T47D (cell line): ENCODE data around the gene MCEMP1.
A peak's percentile ranks its signal among the peaks of the same experiment; 100 is the strongest.

Experiments used
- DNase-seq, 2 experiments: peaks; one replicate each; pipeline versions ENCODE4 v3.0.0 to v3.0.0-alpha.2; 2011 to 2012; ENCODE audit warnings: low read depth in 1 of 2, low spot score in 1 of 2
- JUND ChIP-seq: IDR thresholded peaks from 2 replicates; pipeline ENCODE4 v1.6.1; 2012; ENCODE audit warnings: low read depth
- in situ Hi-C: cut with HindIII; loops from 2 replicates; pipeline ENCODE4 v1.10.0; 2016; ENCODE audit warnings: low sequenced_read_pairs, low pct_unique_long_range_greater_than_20kb

The MCEMP1 gene

DNA sequence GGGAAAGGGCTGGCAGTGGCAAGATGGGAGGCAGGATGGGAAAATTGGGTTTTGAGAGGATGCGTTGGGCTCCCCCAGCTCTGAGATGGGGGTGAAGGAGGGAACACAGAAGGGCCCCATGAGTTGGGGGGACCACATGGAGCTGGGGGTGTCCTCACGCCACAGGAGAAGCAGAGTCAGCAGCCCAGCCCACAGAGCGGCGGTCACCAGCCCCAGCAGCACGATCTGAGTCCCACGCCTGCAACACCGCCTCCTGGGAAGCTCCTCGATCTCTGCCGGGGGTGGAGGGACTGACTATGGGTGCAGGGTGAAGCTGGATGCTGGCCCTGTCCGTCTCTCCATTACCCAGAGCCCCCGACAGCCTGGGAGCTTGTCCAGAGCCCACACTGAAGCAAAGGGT is 21.7 kb downstream of the MCEMP1 start:
- TF ChIP-seq JUND, result no peak
- in situ Hi-C loops, result no loop called here
- DNase-seq, result no peak

DNA sequence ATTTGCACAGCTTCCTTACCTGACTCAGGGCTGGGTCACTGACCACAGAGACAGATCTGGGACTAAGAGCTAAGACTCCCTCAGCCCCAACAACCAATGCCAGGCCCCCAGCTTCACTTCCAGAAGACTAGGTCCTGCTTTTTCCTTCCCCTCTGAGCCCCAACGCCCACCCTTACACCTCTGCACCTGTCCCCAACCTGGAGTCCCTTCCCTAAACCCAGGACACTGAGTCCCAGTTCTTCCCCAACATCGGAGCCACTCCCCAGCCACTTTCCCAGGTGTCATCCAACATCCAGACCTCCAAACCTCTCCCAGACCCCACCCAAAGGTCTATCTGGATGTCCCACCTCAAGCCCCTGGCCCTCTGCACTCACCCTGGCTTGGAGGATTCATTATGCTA is 22.1 kb downstream of the MCEMP1 start:
- TF ChIP-seq JUND, result no peak
- no peak for DNase-seq
- in situ Hi-C loops, result no loop called here

DNA sequence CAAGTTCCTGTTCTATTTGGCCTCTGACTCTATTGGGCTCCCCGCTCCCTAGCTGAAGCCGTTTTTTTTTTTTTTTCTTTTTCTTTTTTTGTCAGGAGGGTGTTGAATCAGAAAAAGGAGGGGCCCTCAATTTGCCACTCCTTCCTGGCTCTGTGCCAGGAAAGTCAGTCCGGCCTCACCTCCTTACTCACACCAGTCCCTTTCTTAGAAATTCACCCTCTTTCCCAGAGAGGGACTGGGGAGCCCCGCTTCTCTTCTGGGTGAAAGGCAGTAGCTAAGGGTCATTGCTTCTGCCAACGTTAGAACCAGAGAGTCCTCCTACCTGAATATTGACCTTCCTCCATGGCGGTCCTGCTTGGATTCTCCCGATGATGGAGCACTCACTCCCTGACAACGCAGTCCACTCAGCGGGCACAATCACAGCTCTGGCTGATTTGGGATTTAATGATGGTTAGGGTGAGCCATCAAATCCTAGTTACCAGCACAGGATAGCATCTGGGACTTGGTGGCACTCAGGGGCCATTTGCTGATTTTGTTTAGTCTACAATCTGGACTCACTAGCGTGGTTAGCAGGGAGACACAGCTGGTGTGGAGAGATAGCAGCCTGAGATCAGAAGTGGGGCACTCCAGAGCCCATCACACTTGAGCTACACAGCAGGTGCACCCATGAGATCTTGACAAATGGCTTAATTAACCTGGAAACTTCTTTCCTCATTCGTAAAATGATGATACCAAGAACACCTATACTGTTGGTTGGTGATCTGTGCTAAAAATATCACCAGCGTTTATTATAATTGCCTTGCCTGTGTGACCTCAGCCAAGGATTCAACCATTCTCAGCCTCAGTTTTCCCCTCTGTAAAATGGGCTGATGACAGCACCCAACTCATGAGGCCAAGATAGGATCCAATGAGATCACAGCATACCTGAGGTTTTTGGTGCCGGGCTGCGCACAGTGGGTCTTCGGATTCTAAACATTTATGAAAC is 22.8 kb downstream of the MCEMP1 start:
- DNase-seq, result no peak
- in situ Hi-C loops, result no loop called here
- TF ChIP-seq JUND, result no peak

DNA sequence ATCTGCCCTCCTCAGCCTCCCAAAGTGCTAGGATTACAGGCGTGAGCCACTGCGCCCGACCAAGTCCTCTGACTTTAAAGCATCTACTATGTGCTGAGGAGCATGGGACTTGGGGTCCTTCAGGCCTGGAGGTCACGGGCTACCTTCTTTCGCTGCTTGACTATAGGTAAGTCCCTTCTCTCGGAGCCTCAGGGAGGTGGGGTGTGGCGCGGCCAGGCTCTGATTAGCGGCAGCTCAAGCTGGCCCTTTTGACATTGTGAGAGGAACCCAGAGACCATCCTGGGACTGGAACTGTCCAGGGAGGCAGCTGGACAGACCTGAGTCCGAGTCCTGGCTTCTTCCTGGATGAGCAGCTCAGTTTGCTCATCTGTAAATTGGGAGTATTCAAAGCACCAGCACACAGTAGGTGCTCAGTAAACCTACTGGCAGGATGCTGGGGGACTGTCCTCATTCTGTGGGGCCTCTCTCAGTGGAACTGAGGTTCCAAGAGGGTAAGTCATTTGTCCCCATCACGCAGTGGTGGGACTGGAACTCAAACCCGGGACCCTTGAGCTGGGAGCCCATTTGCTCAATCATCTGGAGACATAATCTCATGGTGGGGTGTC is 24.3 kb downstream of the MCEMP1 start:
- TF ChIP-seq JUND, result no peak
- no peak for DNase-seq
- in situ Hi-C loops, result no loop called here

DNA sequence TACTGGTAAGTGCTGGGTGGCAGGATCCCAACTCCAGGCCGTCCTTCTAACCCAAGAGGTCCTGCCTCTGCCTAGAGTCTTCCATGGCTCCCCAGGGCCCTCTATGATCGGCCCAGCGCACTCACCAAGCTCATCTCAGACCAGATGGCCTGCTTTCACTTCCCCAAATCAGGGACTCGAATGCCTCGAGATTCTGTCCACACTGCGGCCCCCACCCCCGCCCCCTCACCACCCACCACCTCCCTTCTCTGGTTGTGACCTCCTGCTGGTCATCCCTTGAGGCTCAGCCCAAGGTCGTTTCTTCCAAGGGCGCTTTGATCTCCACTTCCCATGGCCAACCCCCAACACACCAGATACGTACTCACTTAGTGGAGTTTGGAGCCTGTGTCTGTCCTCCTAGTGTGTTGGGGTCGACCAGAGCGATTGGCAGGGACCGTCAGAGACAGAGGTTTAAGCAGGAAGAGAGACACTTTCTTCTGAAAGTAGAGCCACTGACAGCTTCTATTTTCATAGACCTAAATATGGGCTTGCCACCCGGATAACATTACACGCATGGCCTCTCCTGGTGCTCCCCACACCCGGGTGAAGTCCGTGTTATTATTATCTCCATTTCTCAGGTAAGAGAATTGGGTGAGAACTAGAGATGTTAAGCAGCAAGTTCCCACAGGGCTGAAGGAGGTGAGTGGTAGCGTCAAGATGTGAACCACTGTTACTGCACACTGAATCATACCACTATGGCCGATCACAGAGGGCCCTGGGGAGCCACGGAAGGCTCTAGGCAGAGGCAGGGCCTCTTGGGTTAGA is 25.0 kb downstream of the MCEMP1 start, which contains the start of gene FCER2:
TSS of gene FCER2 (minus strand) at position 478 of the 804 bp plus-strand sequence. CDS start 2,371 bp downstream, outside the sequence.
- in situ Hi-C loops, result no loop called here
- no peak for DNase-seq
- no peak for TF ChIP-seq JUND

DNA sequence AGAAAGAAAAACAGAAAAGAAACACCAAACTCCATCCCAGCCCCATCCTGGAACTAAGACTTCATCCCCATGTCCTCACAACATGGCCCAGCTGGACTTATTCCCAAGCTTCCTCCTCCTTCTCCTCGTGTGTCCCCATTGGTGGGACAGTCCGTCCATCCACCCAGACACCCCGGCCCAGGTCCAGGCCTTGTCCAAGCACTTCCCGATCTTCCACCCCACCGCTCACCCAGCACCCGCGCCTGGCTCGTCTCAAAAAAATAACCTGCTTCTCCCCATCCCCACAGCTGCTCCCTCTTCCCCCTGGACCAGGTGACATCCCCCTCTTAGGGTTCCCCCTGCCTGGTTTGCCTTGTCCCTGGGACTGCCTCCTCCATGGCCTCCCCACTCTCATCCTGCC is 26.4 kb downstream of the MCEMP1 start:
- in situ Hi-C loops, result no loop called here
- TF ChIP-seq JUND, result no peak

DNA sequence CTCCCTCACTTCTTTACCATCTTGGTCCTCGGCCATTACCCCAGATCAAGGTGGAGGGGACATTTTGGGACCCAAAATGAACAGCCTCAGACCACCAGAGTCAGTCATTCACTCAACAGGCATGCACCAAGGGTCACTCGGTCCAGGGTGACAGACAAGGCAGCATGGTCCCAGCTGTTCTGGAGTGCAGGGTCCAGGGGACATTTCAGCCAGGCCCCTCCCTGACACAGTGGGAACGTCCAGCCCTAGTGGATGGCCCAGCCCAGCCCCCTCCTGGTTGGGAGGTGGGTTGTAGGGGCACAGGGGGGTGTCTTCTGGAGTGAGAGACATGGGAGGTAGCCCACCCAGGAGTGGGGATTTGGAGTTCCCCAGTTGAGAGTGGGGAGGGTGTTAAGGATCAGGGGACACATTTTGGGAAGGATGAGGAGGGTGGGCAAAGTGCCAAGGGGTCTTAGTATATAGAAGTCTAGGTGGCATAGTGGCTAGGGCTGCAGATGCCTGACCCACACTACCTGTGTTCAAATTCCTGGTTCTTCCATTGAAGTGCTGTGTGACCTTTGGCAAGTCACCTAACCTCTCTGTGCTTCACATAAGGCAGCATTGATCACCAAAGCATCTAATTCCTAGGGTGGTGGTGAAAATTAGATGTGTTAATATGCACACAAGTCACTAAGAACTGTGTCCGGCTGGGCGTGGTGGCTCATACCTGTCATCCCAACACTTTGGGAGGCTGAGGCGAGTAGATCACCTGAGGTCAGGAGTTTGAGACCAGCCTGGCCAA is 27.6 kb downstream of the MCEMP1 start:
- in situ Hi-C loops, result no loop called here
- no peak for DNase-seq
- TF ChIP-seq JUND, result no peak

More for the DNA sequence above, 26.4 kb downstream of the MCEMP1 start:
- peak in 1 of 2 experiments; percentile 30 for DNase-seq

DNA sequence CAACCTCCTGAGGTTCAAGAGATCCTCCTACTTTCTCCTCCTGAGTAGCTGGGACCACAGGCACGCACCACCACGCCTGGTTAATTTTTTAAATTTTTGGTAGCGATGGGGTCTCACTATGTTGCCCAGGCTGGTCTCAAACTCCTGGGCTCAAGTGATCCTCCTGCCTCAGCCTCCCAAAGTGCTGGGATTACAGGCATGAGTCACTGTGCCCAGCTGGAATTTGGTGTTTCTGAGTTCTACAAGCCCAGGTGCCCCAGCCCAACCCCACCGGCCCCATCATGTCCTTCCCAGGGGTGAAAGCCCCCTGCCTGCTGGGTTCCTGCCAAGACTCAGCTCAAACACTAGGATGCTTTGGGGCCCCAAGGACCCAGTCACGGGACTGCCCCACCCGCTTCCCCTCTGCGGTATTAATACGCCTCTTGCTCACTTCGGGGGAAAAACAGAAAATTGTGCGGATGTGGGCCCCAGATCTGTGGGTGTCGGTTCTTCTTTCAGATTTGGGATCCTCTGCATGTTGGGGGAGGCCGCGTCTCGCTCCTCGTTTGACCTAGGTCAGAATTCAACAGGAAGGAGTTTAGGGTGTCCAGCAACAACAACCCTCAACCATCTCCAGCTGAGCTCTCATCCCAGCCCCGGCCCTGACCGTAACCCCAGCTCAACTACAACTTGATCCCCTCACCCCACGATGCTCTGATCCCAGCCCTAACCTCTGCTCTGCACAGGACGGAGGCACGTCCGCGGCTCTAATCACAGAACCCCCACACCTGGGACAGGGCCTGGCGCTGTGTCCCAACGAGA is 28.7 kb downstream of the MCEMP1 start:
- TF ChIP-seq JUND, result no peak
- in situ Hi-C loops, result no loop called here
- DNase-seq, result no peak

DNA sequence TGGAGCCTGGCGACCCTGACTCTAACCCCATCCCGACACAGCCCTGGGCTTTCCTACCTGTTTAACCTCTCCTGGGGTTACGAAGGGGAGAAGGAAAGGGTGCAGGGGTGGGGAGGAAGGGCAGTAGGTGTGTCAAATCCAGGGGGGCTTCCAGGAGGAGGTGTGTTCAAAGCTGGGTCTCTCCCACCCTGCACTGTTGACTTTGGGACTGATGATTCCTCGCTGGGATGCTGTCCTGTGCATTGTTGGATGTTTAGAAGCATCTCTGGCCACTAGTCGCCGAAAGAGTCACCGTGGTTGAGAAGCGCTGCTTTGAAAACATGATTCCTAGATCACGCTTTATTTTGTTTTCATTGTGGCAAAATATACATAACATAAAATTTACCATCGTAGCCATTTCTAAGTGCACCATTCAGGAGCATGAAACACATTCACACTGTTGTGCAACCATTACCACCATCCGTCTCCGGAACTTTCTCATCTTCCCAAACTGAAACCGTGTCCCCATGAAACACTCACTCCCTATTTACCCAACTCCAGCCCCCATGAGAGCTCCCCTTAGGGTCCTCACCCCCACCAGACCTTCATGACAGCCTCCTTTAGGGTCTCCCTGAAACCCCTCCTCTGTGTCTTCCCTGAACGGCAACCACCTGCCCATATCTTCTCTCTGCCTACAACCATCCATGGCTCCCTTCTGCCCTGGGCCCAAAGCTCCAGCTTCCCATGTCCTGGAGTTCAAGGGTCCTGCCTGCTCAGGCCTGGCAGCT is 29.5 kb downstream of the MCEMP1 start:
- TF ChIP-seq JUND, result no peak
- no peak for DNase-seq
- in situ Hi-C loops, result no loop called here

DNA sequence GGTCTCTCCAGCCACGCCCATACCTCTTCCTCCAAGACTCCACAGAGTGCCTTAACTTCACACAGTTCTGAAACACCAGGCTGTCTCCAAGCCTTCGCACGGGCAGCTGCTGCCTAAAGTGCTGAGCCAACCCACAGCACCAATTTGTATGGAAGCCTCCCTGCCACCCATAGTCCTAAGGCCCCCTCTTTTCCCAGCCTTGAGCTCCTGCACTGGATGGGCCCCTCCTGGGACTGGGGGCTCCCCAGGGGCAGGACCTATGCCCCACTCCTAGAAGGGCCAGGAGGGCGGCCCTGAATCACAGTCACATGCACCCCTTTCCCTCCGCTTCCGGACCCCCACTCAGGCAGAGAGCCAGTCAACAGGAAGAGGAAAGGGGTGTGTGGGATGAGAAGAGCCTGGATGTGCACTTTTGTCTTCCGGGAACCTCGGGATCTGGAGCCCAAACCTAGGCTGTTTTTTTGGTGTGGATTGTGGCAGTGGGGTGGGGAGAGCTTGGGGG is 30.1 kb downstream of the MCEMP1 start:
- in situ Hi-C loops, result no loop called here

More for the DNA sequence above, 30.1 kb downstream of the MCEMP1 start:
- TF ChIP-seq JUND, result no peak
- DNase-seq, result no peak
